HEK293 (cell line): ENCODE data around the gene RER1.

Source experiments
- TCF7L2 ChIP-seq: IDR thresholded peaks from 2 replicates; pipeline ENCODE4 v1.6.1; 2011; ENCODE audit warnings: low read depth, mild to moderate bottlenecking, inconsistent platforms, low read length, moderate library complexity, borderline replicate concordance
- TRIM28 ChIP-seq: IDR thresholded peaks from 2 replicates; pipeline ENCODE4 v1.6.1; 2011; ENCODE audit warnings: low read length, control low read depth, borderline replicate concordance
- ZNF121 ChIP-seq: fragments of 450-650 bp; formaldehyde crosslinking; IDR thresholded peaks from 2 replicates; pipeline ENCODE4 v1.5.1; 2016; ENCODE audit warnings: missing biosample characterization, missing genetic modification characterization
- ZNF132 ChIP-seq: fragments of 450-650 bp; formaldehyde crosslinking; IDR thresholded peaks from 2 replicates; pipeline ENCODE4 v1.5.1; 2017; ENCODE audit warnings: missing biosample characterization, missing genetic modification characterization, borderline replicate concordance
- ZNF311 ChIP-seq: fragments of 450-650 bp; formaldehyde crosslinking; IDR thresholded peaks from 2 replicates; pipeline ENCODE4 v1.5.1; 2017; ENCODE audit warnings: missing biosample characterization, missing genetic modification characterization, borderline replicate concordance
- ZNF585B ChIP-seq: fragments of 450-650 bp; formaldehyde crosslinking; IDR thresholded peaks from 2 replicates; pipeline ENCODE4 v1.5.1; 2016; ENCODE audit warnings: missing biosample characterization, missing genetic modification characterization
- TF ChIP-seq, protein P1 (sequence below): fragments of 450-650 bp; formaldehyde crosslinking; IDR thresholded peaks from 2 replicates; pipeline ENCODE4 v1.5.1; 2016; ENCODE audit warnings: missing biosample characterization, missing genetic modification characterization

DNA sequence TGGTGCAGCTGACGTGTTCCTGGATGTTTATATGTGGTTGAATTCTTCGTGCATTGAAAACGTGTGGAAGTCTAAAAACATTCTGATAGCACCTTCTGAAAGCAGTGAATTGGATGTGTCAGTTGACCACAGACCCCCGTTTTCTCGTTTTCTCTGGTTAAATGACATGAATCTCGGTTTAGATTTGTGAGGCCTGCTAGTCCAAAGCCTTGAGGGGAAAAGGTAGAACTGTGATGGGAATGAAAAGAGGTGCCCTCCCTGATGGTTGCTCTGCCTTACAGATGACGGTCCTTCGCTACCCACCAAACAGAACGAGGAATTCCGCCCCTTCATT lies 8.9 kb downstream of the RER1 start:
- TF ChIP-seq, protein P1, sequence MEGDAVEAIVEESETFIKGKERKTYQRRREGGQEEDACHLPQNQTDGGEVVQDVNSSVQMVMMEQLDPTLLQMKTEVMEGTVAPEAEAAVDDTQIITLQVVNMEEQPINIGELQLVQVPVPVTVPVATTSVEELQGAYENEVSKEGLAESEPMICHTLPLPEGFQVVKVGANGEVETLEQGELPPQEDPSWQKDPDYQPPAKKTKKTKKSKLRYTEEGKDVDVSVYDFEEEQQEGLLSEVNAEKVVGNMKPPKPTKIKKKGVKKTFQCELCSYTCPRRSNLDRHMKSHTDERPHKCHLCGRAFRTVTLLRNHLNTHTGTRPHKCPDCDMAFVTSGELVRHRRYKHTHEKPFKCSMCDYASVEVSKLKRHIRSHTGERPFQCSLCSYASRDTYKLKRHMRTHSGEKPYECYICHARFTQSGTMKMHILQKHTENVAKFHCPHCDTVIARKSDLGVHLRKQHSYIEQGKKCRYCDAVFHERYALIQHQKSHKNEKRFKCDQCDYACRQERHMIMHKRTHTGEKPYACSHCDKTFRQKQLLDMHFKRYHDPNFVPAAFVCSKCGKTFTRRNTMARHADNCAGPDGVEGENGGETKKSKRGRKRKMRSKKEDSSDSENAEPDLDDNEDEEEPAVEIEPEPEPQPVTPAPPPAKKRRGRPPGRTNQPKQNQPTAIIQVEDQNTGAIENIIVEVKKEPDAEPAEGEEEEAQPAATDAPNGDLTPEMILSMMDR (tag by site-specific recombination): no peak
- TF ChIP-seq TCF7L2: no peak
- no peak for TF ChIP-seq ZNF585B (tag by site-specific recombination)
- no peak for TF ChIP-seq ZNF311 (tag by site-specific recombination)
- TF ChIP-seq ZNF132 (tag by site-specific recombination): no peak
- no peak for TF ChIP-seq ZNF121 (tag by site-specific recombination)
- TF ChIP-seq TRIM28: no peak
